SK-N-SH (cell line): ENCODE results near the gene PLAGL2. TPM values are rescaled to one million over a fixed set of nuclear protein-coding genes. Genes with fewer than 3 reads are reported as not detected.

Experiments
- CTCF ChIA-PET: fragments of 300-600, 350-600 bp; formaldehyde crosslinking; extraction: SDS; loops from one replicate; lab custom pipeline; 2021; lab: Yijun Ruan, JAX
- POLR2A ChIA-PET: fragments of 350-600 bp; sonication (Branson Sonifier 250); formaldehyde crosslinking; extraction: SDS; loops from one replicate; lab custom pipeline; 2020; ENCODE audit warnings: antibody characterized with exemption, inconsistent platforms; lab: Yijun Ruan, JAX
- DNase-seq: peaks from one replicate; pipeline ENCODE4 v3.0.0; 2012
- H2AFZ ChIP-seq: fragments of 200-600 bp; sonication (generic); 2 replicates; pipeline ENCODE4 v1.8.1; 2016; ENCODE audit warnings: antibody characterized with exemption, mild to moderate bottlenecking, low read depth
- H3F3A ChIP-seq: fragments of 200-600 bp; sonication (generic); replicated peaks from 2 replicates; pipeline ENCODE3; 2016; ENCODE audit warnings: antibody characterized with exemption, mild to moderate bottlenecking; ENCODE audit not compliant: insufficient read depth
- H3K27ac ChIP-seq, 2 experiments: fragments of 200-500 bp in 1 of 2; fragments of 200-600 bp in 1 of 2; sonication (Bioruptor generic) in 1 of 2; sonication (generic), shearing (Covaris generic) in 1 of 2; 2 replicates each; pipeline versions ENCODE4 v1.5.1 to v1.6.1; 2014 to 2016; ENCODE audit warnings: low read depth in 2 of 2, inconsistent platforms in 1 of 2, low read length in 1 of 2, mild to moderate bottlenecking in 1 of 2, mixed read lengths in 1 of 2
- H3K27me3 ChIP-seq: fragments of 200-600 bp; sonication (generic), shearing (Covaris generic); 2 replicates; pipeline ENCODE4 v1.6.1; 2016; ENCODE audit warnings: mixed run types; ENCODE audit not compliant: insufficient read depth
- H3K36me3 ChIP-seq, 2 experiments: fragments of 200-500 bp in 1 of 2; fragments of 200-600 bp in 1 of 2; sonication (Bioruptor generic) in 1 of 2; sonication (generic) in 1 of 2; replicated peaks in 1 of 2; 2 replicates each; pipeline versions ENCODE3 to v1.5.1; 2014 to 2016; ENCODE audit warnings: low read length in 1 of 2, mild to moderate bottlenecking in 1 of 2; ENCODE audit not compliant: insufficient read depth in 2 of 2, control insufficient read depth in 1 of 2
- H3K4me1 ChIP-seq, 2 experiments: fragments of 200-500 bp in 1 of 2; fragments of 200-600 bp in 1 of 2; sonication (Bioruptor generic) in 1 of 2; sonication (generic), shearing (Covaris generic) in 1 of 2; 2 replicates each; pipeline versions ENCODE4 v1.5.1 to v1.6.1; 2014 to 2016; ENCODE audit warnings: low read depth in 1 of 2, low read length in 1 of 2, mixed run types in 1 of 2; ENCODE audit not compliant: insufficient read depth in 2 of 2, control insufficient read depth in 1 of 2
- H3K4me2 ChIP-seq: fragments of 200-600 bp; sonication (generic), shearing (Covaris generic); 2 replicates; pipeline ENCODE4 v1.6.1; 2017; ENCODE audit warnings: mixed run types
- H3K4me3 ChIP-seq, 2 experiments: fragments of 200-500 bp in 1 of 2; fragments of 200-600 bp in 1 of 2; sonication (Bioruptor generic) in 1 of 2; sonication (generic), shearing (Covaris generic) in 1 of 2; 2 replicates each; pipeline versions ENCODE4 v1.5.1 to v1.8.1; 2014 to 2016; ENCODE audit warnings: low read depth in 2 of 2, inconsistent platforms in 1 of 2, low read length in 1 of 2, mild to moderate bottlenecking in 1 of 2, mixed read lengths in 1 of 2, moderate library complexity in 1 of 2
- H3K79me2 ChIP-seq: fragments of 200-600 bp; sonication (generic); 2 replicates; pipeline ENCODE4 v1.8.1; 2017; ENCODE audit warnings: mild to moderate bottlenecking; ENCODE audit not compliant: insufficient read depth
- H3K9ac ChIP-seq: fragments of 200-600 bp; sonication (generic); 2 replicates; pipeline ENCODE4 v1.6.1; 2017; ENCODE audit warnings: mixed run types
- H3K9me2 ChIP-seq: fragments of 200-600 bp; sonication (generic); 2 replicates; pipeline ENCODE4 v1.6.1; 2017; ENCODE audit warnings: mixed run types
- H3K9me3 ChIP-seq: fragments of 200-600 bp; sonication (generic); 2 replicates; pipeline ENCODE4 v1.6.1; 2017; ENCODE audit warnings: mixed run types, mild to moderate bottlenecking, moderate library complexity
- H4K20me1 ChIP-seq: fragments of 200-600 bp; sonication (generic); 2 replicates; pipeline ENCODE4 v1.6.1; 2017; ENCODE audit warnings: mild to moderate bottlenecking, mixed run types; ENCODE audit not compliant: insufficient read depth
- CHD2 ChIP-seq: fragments of 150-350 bp; IDR thresholded peaks from 2 replicates; pipeline ENCODE4 v1.6.1; 2018; ENCODE audit warnings: low read length; ENCODE audit not compliant: partially characterized antibody
- FOSL2 ChIP-seq: IDR thresholded peaks from 2 replicates; pipeline ENCODE4 v1.4.0; 2012; ENCODE audit warnings: low read depth, mild to moderate bottlenecking, moderate library complexity, borderline replicate concordance
- FOXJ3 ChIP-seq: sonication (generic); formaldehyde crosslinking; IDR thresholded peaks from 2 replicates; pipeline ENCODE4 v1.5.1; 2020; ENCODE audit warnings: mild to moderate bottlenecking, missing genetic modification reagents
- FOXM1 ChIP-seq: IDR thresholded peaks from 2 replicates; pipeline ENCODE4 v1.4.0; 2012; ENCODE audit warnings: low read depth, mild to moderate bottlenecking
- GABPA ChIP-seq: IDR thresholded peaks from 2 replicates; pipeline ENCODE4 v1.4.0; 2012; ENCODE audit warnings: low read depth, mild to moderate bottlenecking
- GATA2 ChIP-seq: sonication (generic); formaldehyde crosslinking; IDR thresholded peaks from 2 replicates; pipeline ENCODE4 v1.5.0; 2020; ENCODE audit warnings: mild to moderate bottlenecking, missing genetic modification reagents
- MEF2A ChIP-seq: IDR thresholded peaks from 2 replicates; pipeline ENCODE4 v1.4.0; 2012; ENCODE audit warnings: low read depth, borderline replicate concordance
- NRF1 ChIP-seq: IDR thresholded peaks from 2 replicates; pipeline ENCODE4 v1.6.1; 2012; ENCODE audit warnings: low read depth, mild to moderate bottlenecking, low read length
- POLR2AphosphoS5 ChIP-seq: IDR thresholded peaks from 2 replicates; pipeline ENCODE4 v1.6.1; 2012; ENCODE audit warnings: low read depth, low read length
- RAD21 ChIP-seq: IDR thresholded peaks from 2 replicates; pipeline ENCODE4 v1.6.1; 2012; ENCODE audit warnings: mild to moderate bottlenecking, low read length
- RFX5 ChIP-seq: IDR thresholded peaks from 2 replicates; pipeline ENCODE4 v1.6.1; 2012; ENCODE audit warnings: mild to moderate bottlenecking, improper control_type of control experiment, low read length
- RXRA ChIP-seq: IDR thresholded peaks from 2 replicates; pipeline ENCODE4 v1.4.0; 2012; ENCODE audit warnings: low read depth, mild to moderate bottlenecking, borderline replicate concordance
- SIN3A ChIP-seq: IDR thresholded peaks from 2 replicates; pipeline ENCODE4 v1.6.1; 2012; ENCODE audit warnings: low read depth, mild to moderate bottlenecking, low read length, moderate library complexity, borderline replicate concordance
- SMC3 ChIP-seq: IDR thresholded peaks from 2 replicates; pipeline ENCODE4 v1.6.1; 2012; ENCODE audit warnings: low read depth, low read length, improper control_type of control experiment
- TCF12 ChIP-seq: IDR thresholded peaks from 2 replicates; pipeline ENCODE4 v1.4.0; 2012
- TEAD4 ChIP-seq: IDR thresholded peaks from 2 replicates; pipeline ENCODE4 v1.4.0; 2012; ENCODE audit warnings: mild to moderate bottlenecking, borderline replicate concordance; ENCODE audit not compliant: insufficient read depth
- YY1 ChIP-seq: IDR thresholded peaks from 2 replicates; pipeline ENCODE4 v1.4.0; 2012; ENCODE audit warnings: low read depth, mild to moderate bottlenecking
- WGBS: methylation state at CpG from one replicate; pipeline ENCODE4 v1.1.6; 2017; ENCODE audit warnings: low lambda C conversion rate; 5-methylcytosine and 5-hydroxymethylcytosine counted together
- polyA plus RNA-seq, 3 experiments: library from polyadenylated mRNA; depleted of rRNA; stranded (reverse); fragments of >200 nt; gene quantifications; 2 replicates each; pipeline ENCODE4 v1.2.3, GENCODE V29; 2012
- TF ChIP-seq, protein P1 (sequence below): fragments of 150-350 bp; IDR thresholded peaks from 2 replicates; pipeline ENCODE4 v1.6.1; 2017; ENCODE audit warnings: antibody characterized with exemption, low read length, low read depth, borderline replicate concordance
- TF ChIP-seq, protein P2 (sequence below): IDR thresholded peaks from 2 replicates; pipeline ENCODE4 v1.4.0; 2012; ENCODE audit warnings: low read depth, borderline replicate concordance
- TF ChIP-seq, protein P3 (sequence below): IDR thresholded peaks from 2 replicates; pipeline ENCODE4 v1.4.0; 2012; ENCODE audit warnings: low read depth, borderline replicate concordance
- TF ChIP-seq, protein P4 (sequence below): IDR thresholded peaks from 2 replicates; pipeline ENCODE4 v1.4.0; 2012; ENCODE audit warnings: low read depth

Gene PLAGL2
- polyA plus RNA-seq, 1 of the 3 experiments (the other 2 are of a cell fraction): 4.0 TPM

DNA sequence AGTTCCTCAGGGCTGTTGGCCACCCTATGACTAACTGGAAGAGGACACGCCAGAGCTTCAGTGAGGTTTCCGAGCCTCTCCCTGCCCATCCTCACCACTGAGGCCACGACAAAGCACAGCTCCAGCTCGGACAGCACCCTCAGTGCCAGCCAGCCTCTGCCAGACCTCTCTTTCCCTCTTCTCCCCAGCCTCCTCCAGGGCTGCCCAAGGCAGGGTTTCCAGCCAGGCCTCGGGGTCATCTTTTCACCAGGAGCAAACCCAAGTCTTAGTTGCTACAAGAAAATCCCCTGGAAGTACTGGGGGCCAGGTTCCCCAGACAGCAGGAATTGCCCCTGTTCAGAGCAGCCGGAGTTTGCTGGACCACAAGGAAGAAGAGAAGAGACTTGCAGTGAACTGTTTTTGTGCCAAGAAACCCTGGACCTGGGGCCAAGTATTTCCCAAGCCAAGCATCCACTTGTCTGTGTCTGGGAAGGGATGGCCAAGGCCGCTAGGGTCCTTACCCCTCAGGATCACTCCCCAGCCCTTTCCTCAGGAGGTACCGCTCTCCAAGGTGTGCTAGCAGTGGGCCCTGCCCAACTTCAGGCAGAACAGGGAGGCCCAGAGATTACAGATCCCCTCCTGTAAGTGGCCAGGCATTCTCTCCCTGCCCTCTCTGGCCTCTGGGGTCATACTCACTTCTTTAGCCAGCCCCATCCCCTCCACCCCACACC is 41.6 kb downstream of the PLAGL2 start:
- Histone ChIP-seq H3K27ac (no peak overlapping the region), H3K27me3 (no peaks in the 10 kb centered on the region), H3K9me3 (no peaks in the 10 kb centered on the region), H3K4me1 (peaks cover 0 to 11% of the 10 kb centered on the region in 2 experiments; a peak in 2 of 4 replicates), H3K36me3 (peaks cover 12 to 46% of the 10 kb centered on the region in 2 experiments), H2AFZ (no peak overlapping the region), H4K20me1 (no peaks in the 10 kb centered on the region), H3F3A (peaks cover 5% of the 10 kb centered on the region), H3K4me3 (no peak overlapping the region), H3K4me2 (no peak overlapping the region), H3K9ac (no peak overlapping the region), H3K79me2 (no peaks in the 10 kb centered on the region), H3K9me2 (no peaks in the 10 kb centered on the region)
- TF ChIP-seq, protein P1, sequence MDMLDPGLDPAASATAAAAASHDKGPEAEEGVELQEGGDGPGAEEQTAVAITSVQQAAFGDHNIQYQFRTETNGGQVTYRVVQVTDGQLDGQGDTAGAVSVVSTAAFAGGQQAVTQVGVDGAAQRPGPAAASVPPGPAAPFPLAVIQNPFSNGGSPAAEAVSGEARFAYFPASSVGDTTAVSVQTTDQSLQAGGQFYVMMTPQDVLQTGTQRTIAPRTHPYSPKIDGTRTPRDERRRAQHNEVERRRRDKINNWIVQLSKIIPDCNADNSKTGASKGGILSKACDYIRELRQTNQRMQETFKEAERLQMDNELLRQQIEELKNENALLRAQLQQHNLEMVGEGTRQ: no peak
- TF ChIP-seq SMC3 (no peak), RAD21 (no peak), YY1 (no peak), TEAD4 (no peak), FOSL2 (no peak)
- TF ChIP-seq, protein P2, sequence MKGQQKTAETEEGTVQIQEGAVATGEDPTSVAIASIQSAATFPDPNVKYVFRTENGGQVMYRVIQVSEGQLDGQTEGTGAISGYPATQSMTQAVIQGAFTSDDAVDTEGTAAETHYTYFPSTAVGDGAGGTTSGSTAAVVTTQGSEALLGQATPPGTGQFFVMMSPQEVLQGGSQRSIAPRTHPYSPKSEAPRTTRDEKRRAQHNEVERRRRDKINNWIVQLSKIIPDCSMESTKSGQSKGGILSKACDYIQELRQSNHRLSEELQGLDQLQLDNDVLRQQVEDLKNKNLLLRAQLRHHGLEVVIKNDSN: no peak
- CTCF ChIA-PET: no interaction called here
- POLR2A ChIA-PET: no interaction called here
- no peak for DNase-seq
- WGBS: 92% methylated on average over 8 of the region's 8 CpGs

DNA sequence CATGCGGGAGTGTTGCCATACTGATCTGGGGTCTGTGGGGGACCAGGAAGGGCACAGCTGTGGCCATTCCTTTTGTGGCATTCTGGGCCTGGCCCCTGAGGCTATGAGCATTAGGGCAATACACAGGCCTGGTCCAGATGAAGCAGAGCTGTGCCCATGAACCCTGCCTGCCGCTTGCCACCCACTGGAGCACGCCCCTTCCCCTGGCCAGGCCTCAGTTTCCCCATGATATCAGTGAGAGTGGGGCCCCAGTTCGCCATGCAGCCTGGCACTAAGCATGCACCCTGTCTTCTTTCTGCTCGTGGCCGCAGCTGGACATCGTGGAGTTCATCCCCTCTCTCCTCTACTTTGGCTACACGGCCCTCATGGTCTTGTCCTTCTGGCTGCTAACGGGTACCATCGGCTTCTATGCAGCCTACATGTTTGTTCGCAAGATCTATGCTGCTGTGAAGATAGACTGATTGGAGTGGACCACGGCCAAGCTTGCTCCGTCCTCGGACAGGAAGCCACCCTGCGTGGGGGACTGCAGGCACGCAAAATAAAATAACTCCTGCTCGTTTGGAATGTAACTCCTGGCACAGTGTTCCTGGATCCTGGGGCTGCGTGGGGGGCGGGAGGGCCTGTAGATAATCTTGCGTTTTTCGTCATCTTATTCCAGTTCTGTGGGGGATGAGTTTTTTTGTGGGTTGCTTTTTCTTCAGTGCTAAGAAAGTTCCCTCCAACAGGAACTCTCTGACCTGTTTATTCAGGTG is 42.4 kb downstream of the PLAGL2 start:
- no peak overlapping the region for H2AFZ ChIP-seq
- no peak for TF ChIP-seq FOXM1
- TF ChIP-seq TCF12: no peak
- TF ChIP-seq FOXJ3 (CRISPR knock-in tag): no peak
- TF ChIP-seq TEAD4: no peak
- TF ChIP-seq GABPA: no peak
- no peak for TF ChIP-seq GATA2 (CRISPR knock-in tag)
- no peak for TF ChIP-seq RAD21
- TF ChIP-seq RXRA: no peak
- TF ChIP-seq NRF1: no peak
- TF ChIP-seq CHD2: no peak
- no peak for TF ChIP-seq SIN3A
- no peak for TF ChIP-seq YY1
- TF ChIP-seq RFX5: no peak
- TF ChIP-seq, protein P3, sequence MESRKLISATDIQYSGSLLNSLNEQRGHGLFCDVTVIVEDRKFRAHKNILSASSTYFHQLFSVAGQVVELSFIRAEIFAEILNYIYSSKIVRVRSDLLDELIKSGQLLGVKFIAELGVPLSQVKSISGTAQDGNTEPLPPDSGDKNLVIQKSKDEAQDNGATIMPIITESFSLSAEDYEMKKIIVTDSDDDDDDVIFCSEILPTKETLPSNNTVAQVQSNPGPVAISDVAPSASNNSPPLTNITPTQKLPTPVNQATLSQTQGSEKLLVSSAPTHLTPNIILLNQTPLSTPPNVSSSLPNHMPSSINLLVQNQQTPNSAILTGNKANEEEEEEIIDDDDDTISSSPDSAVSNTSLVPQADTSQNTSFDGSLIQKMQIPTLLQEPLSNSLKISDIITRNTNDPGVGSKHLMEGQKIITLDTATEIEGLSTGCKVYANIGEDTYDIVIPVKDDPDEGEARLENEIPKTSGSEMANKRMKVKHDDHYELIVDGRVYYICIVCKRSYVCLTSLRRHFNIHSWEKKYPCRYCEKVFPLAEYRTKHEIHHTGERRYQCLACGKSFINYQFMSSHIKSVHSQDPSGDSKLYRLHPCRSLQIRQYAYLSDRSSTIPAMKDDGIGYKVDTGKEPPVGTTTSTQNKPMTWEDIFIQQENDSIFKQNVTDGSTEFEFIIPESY: no peak
- TF ChIP-seq MEF2A: no peak
- TF ChIP-seq, protein P4, sequence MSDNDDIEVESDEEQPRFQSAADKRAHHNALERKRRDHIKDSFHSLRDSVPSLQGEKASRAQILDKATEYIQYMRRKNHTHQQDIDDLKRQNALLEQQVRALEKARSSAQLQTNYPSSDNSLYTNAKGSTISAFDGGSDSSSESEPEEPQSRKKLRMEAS: no peak
- no peak for TF ChIP-seq POLR2AphosphoS5
- no peak overlapping the region for H3K9ac ChIP-seq
- DNase-seq: no peak
- ChIA-PET POLR2A (no interaction called here), CTCF (no interaction called here)
- H3K27me3 ChIP-seq: no peaks in the 10 kb centered on the region
- no peaks in the 10 kb centered on the region for H4K20me1 ChIP-seq
- peaks cover 0 to 11% of the 10 kb centered on the region in 2 experiments; a peak in 2 of 4 replicates for H3K4me1 ChIP-seq
- H3K9me3 ChIP-seq: no peaks in the 10 kb centered on the region
- H3K79me2 ChIP-seq: no peaks in the 10 kb centered on the region
- no peak overlapping the region for H3K4me3 ChIP-seq
- H3K9me2 ChIP-seq: no peaks in the 10 kb centered on the region
- H3K4me2 ChIP-seq: no peak overlapping the region
- WGBS: over 99% methylated on average over 17 of the region's 21 CpGs
- H3K27ac ChIP-seq: no peak overlapping the region
- no peaks in the 10 kb centered on the region for H3F3A ChIP-seq
- peaks cover 12 to 50% of the 10 kb centered on the region in 2 experiments for H3K36me3 ChIP-seq
